H1 (cell line): ENCODE data around the gene YIF1B. TPM values are rescaled to one million over a fixed set of nuclear protein-coding genes. Genes with fewer than 3 reads are reported as not detected.

ENCODE experiments used
- CTCF ChIA-PET: fragments of 300-600 bp; sonication (Branson Sonifier 250); formaldehyde crosslinking; loops from one replicate; lab custom pipeline; 2021; ENCODE audit not compliant: partially characterized antibody; lab: Charles Lee
- POLR2A ChIA-PET: fragments of 300-600 bp; sonication (Branson Sonifier 250); formaldehyde crosslinking; loops from one replicate; lab custom pipeline; 2021; ENCODE audit warnings: inconsistent platforms; ENCODE audit not compliant: partially characterized antibody; lab: Charles Lee
- DNase-seq, 2 experiments: peaks; one replicate each; pipeline versions ENCODE4 v3.0.0 to v3.0.0-alpha.2; 2010 to 2022; ENCODE audit warnings: low spot score in 2 of 2, low read depth in 1 of 2, mixed read lengths in 1 of 2
- FAIRE-seq: peaks from 2 replicates; lab custom pipeline; 2011; peaks lifted over from hg19 to GRCh38; lab: Jason Lieb, UNC
- H2AFZ ChIP-seq: 2 replicates; pipeline ENCODE4 v1.8.1; 2012; ENCODE audit warnings: low read length, inconsistent platforms
- H2AK5ac ChIP-seq: 2 replicates; pipeline ENCODE4 v1.6.1; 2013; ENCODE audit warnings: low read depth, low read length
- H2BK120ac ChIP-seq: replicated peaks from 2 replicates; pipeline ENCODE3; 2013; ENCODE audit warnings: low read depth, low read length, inconsistent platforms
- H2BK12ac ChIP-seq: 2 replicates; pipeline ENCODE4 v1.6.1; 2013; ENCODE audit warnings: low read depth, low read length
- H2BK15ac ChIP-seq: 2 replicates; pipeline ENCODE4 v1.6.1; 2013; ENCODE audit warnings: low read length
- H2BK20ac ChIP-seq: 2 replicates; pipeline ENCODE4 v1.6.1; 2013; ENCODE audit warnings: low read length
- H2BK5ac ChIP-seq: 2 replicates; pipeline ENCODE4 v1.6.1; 2013; ENCODE audit warnings: low read depth, low read length
- H3K14ac ChIP-seq: 2 replicates; pipeline ENCODE4 v1.6.1; 2013; ENCODE audit warnings: inconsistent platforms; ENCODE audit not compliant: insufficient read length
- H3K18ac ChIP-seq: 2 replicates; pipeline ENCODE4 v1.6.1; 2013; ENCODE audit warnings: low read length; ENCODE audit errors: extremely low read depth
- H3K23ac ChIP-seq: 2 replicates; pipeline ENCODE4 v1.6.1; 2013; ENCODE audit warnings: inconsistent platforms; ENCODE audit not compliant: insufficient read length
- H3K23me2 ChIP-seq: 2 replicates; pipeline ENCODE4 v1.6.1; 2013; ENCODE audit warnings: low read depth, low read length
- H3K27ac ChIP-seq: 2 replicates; pipeline ENCODE4 v1.6.1; 2011; ENCODE audit warnings: low read depth, low read length, inconsistent platforms
- H3K27me3 ChIP-seq, 4 experiments: replicated peaks in 1 of 4; 1 replicate in 1 of 4; 2 replicates in 3 of 4; pipeline versions ENCODE4 v1.6.1 to v1.8.1; 2011 to 2013; ENCODE audit warnings: low read length in 3 of 4, mild to moderate bottlenecking in 3 of 4, inconsistent platforms in 2 of 4, mixed read lengths in 2 of 4, moderate library complexity in 1 of 4; ENCODE audit not compliant: control insufficient read depth in 3 of 4, insufficient read depth in 3 of 4; ENCODE audit errors: extremely low read depth in 1 of 4
- H3K36me3 ChIP-seq, 4 experiments: 2 replicates each; pipeline versions ENCODE4 v1.6.1 to v1.8.1; 2011 to 2013; ENCODE audit warnings: mild to moderate bottlenecking in 4 of 4, low read length in 3 of 4, moderate library complexity in 2 of 4, control low read depth in 1 of 4, inconsistent platforms in 1 of 4; ENCODE audit not compliant: insufficient read depth in 4 of 4, control insufficient read depth in 2 of 4
- H3K4ac ChIP-seq: replicated peaks from 2 replicates; pipeline ENCODE3; 2013; ENCODE audit warnings: low read length, low read depth, mixed read lengths, inconsistent platforms; ENCODE audit not compliant: insufficient read length
- H3K4me1 ChIP-seq, 4 experiments: replicated peaks in 1 of 4; 1 replicate in 1 of 4; 2 replicates in 3 of 4; pipeline versions ENCODE4 v1.6.1 to v1.8.1; 2011 to 2013; ENCODE audit warnings: low read length in 3 of 4, inconsistent platforms in 2 of 4, mixed read lengths in 1 of 4; ENCODE audit not compliant: insufficient read depth in 4 of 4, control insufficient read depth in 3 of 4
- H3K4me2 ChIP-seq, 2 experiments: 2 replicates each; pipeline versions ENCODE4 v1.6.1 to v1.8.1; 2011 to 2013; ENCODE audit warnings: low read depth in 2 of 2, low read length in 2 of 2, control low read depth in 1 of 2, inconsistent platforms in 1 of 2, mild to moderate bottlenecking in 1 of 2; ENCODE audit not compliant: insufficient read depth in 1 of 2
- H3K4me3 ChIP-seq, 4 experiments: fragments of 200-600, 300-600 bp in 1 of 4; sonication (generic), shearing (Covaris generic), sonication (Bioruptor Twin) in 1 of 4; 2 replicates each; pipeline versions ENCODE4 v1.5.1 to v1.8.1; 2011 to 2016; ENCODE audit warnings: low read length in 4 of 4, low read depth in 3 of 4, control low read depth in 2 of 4, inconsistent platforms in 2 of 4, mild to moderate bottlenecking in 2 of 4, mixed read lengths in 1 of 4, moderate library complexity in 1 of 4; ENCODE audit not compliant: insufficient read depth in 2 of 4; ENCODE audit errors: extremely low read depth in 1 of 4
- H3K56ac ChIP-seq: replicated peaks from 2 replicates; pipeline ENCODE3; 2013; ENCODE audit warnings: low read depth, mild to moderate bottlenecking, mixed read lengths, low read length, inconsistent platforms; ENCODE audit not compliant: insufficient read length
- H3K79me1 ChIP-seq: 2 replicates; pipeline ENCODE4 v1.6.1; 2013; ENCODE audit warnings: low read depth, low read length, control low read depth
- H3K79me2 ChIP-seq, 2 experiments: 2 replicates each; pipeline versions ENCODE4 v1.6.1 to v1.8.1; 2012 to 2013; ENCODE audit warnings: low read length in 2 of 2, mild to moderate bottlenecking in 2 of 2, inconsistent platforms in 1 of 2; ENCODE audit not compliant: insufficient read depth in 2 of 2, control insufficient read depth in 1 of 2
- H3K9ac ChIP-seq, 4 experiments: replicated peaks in 1 of 4; 1 replicate in 1 of 4; 2 replicates in 3 of 4; pipeline versions ENCODE4 v1.6.1 to v1.8.1; 2011 to 2013; ENCODE audit warnings: low read depth in 3 of 4, low read length in 3 of 4, control low read depth in 2 of 4, mild to moderate bottlenecking in 2 of 4, moderate library complexity in 2 of 4, inconsistent platforms in 1 of 4; ENCODE audit errors: extremely low read depth in 1 of 4
- H3K9me3 ChIP-seq, 2 experiments: 2 replicates each; pipeline versions ENCODE4 v1.6.1 to v1.8.1; 2012 to 2013; ENCODE audit warnings: mild to moderate bottlenecking in 2 of 2, moderate library complexity in 2 of 2, control low read depth in 1 of 2, inconsistent platforms in 1 of 2, low read depth in 1 of 2, low read length in 1 of 2, mixed read lengths in 1 of 2; ENCODE audit not compliant: insufficient read depth in 2 of 2
- H4K20me1 ChIP-seq, 2 experiments: replicated peaks in 1 of 2; 2 replicates each; pipeline versions ENCODE3 to v1.8.1; 2011 to 2013; ENCODE audit warnings: inconsistent platforms in 2 of 2, low read length in 2 of 2, mild to moderate bottlenecking in 1 of 2; ENCODE audit not compliant: insufficient read depth in 2 of 2, control insufficient read depth in 1 of 2
- H4K5ac ChIP-seq: 2 replicates; pipeline ENCODE4 v1.6.1; 2013; ENCODE audit warnings: low read length, low read depth, mixed read lengths, inconsistent platforms; ENCODE audit not compliant: insufficient read length
- H4K8ac ChIP-seq: 2 replicates; pipeline ENCODE4 v1.8.0; 2013; ENCODE audit warnings: mild to moderate bottlenecking, moderate library complexity, low read length, inconsistent platforms; ENCODE audit not compliant: insufficient read depth; ENCODE audit errors: extremely low read depth
- H4K91ac ChIP-seq: replicated peaks from 2 replicates; pipeline ENCODE3; 2013; ENCODE audit warnings: low read length, mixed read lengths, inconsistent platforms; ENCODE audit not compliant: insufficient read length
- BCL11A ChIP-seq, 2 experiments: IDR thresholded peaks; one replicate each; pipeline ENCODE4 v1.6.1; 2011; ENCODE audit warnings: low read depth in 2 of 2, low read length in 2 of 2, mild to moderate bottlenecking in 2 of 2
- CBX8 ChIP-seq: fragments of 300-800, 300-1000 bp; sonication (generic); IDR thresholded peaks from 2 replicates; pipeline ENCODE4 v1.7.1; 2016; ENCODE audit warnings: low read depth, low read length, borderline replicate concordance
- CEBPB ChIP-seq: IDR thresholded peaks from 2 replicates; pipeline ENCODE4 v1.6.1; 2012; ENCODE audit warnings: low read depth, low read length
- EZH2 ChIP-seq: fragments of 200-600 bp; sonication (generic); IDR thresholded peaks from 2 replicates; pipeline ENCODE4 v1.7.1; 2012; ENCODE audit warnings: low read depth, mild to moderate bottlenecking, moderate library complexity, low read length, inconsistent platforms; ENCODE audit not compliant: severe bottlenecking
- HDAC6 ChIP-seq: IDR thresholded peaks from one replicate; pipeline ENCODE4 v1.7.1; 2012; ENCODE audit warnings: low read depth, mild to moderate bottlenecking, inconsistent platforms, low read length, moderate library complexity
- JUND ChIP-seq: IDR thresholded peaks from 2 replicates; pipeline ENCODE4 v1.6.1; 2011; ENCODE audit warnings: mild to moderate bottlenecking, improper control_type of control experiment, low read length
- KDM4A ChIP-seq: IDR thresholded peaks from one replicate; pipeline ENCODE4 v1.7.1; 2012; ENCODE audit warnings: low read depth, mild to moderate bottlenecking, moderate library complexity, low read length, inconsistent platforms; ENCODE audit not compliant: severe bottlenecking
- KDM5A ChIP-seq: fragments of 200-600 bp; IDR thresholded peaks from 2 replicates; pipeline ENCODE4 v1.7.1; 2012; ENCODE audit warnings: mild to moderate bottlenecking, low read length, inconsistent platforms, mixed read lengths
- PHF8 ChIP-seq: fragments of 200-600 bp; sonication (generic); conservative IDR thresholded peaks from 2 replicates; pipeline ENCODE4 v1.7.1; 2012; ENCODE audit warnings: low read depth, mild to moderate bottlenecking, inconsistent platforms, low read length, moderate library complexity
- SRF ChIP-seq: IDR thresholded peaks from 2 replicates; pipeline ENCODE4 v1.6.1; 2011; ENCODE audit warnings: mild to moderate bottlenecking, low read depth, low read length, moderate library complexity
- TEAD4 ChIP-seq: IDR thresholded peaks from 2 replicates; pipeline ENCODE4 v1.6.1; 2012; ENCODE audit warnings: low read depth, low read length, inconsistent platforms, mixed read lengths
- ZNF274 ChIP-seq: IDR thresholded peaks from 2 replicates; pipeline ENCODE4 v1.7.0; 2012; ENCODE audit warnings: low read length, borderline replicate concordance; ENCODE audit errors: extremely low read depth
- WGBS, 2 experiments: shearing (Covaris generic) in 1 of 2; methylation state at CpG; one replicate each; pipeline versions ENCODE4 v1.1.6 to v1.1.7; 2013 to 2015; ENCODE audit warnings: low lambda C conversion rate in 2 of 2, mixed read lengths in 2 of 2, inconsistent platforms in 1 of 2, low coverage in 1 of 2, missing lambda C conversion rate in 1 of 2; ENCODE audit not compliant: insufficient replicate concordance in 2 of 2, insufficient coverage in 1 of 2, insufficient read length in 1 of 2; ENCODE audit errors: extremely low coverage in 1 of 2, missing lambda C conversion rate in 1 of 2; 5-methylcytosine and 5-hydroxymethylcytosine counted together
- polyA plus RNA-seq, 7 experiments: library from polyadenylated mRNA; depleted of rRNA in 3 of 7; stranded (reverse) in 5 of 7; unstranded in 2 of 7; fragments of >200 nt in 5 of 7; fragments of 200-250 nt in 2 of 7; gene quantifications; 1 replicate in 5 of 7; 2 replicates in 1 of 7; 4 replicates in 1 of 7; pipeline versions ENCODE4 v1.2.1 to v1.2.3, GENCODE V29; 2011 to 2013; ENCODE audit warnings: missing spikeins in 2 of 7, mixed read lengths in 2 of 7
- total RNA-seq: library from RNA; stranded (reverse); fragmentation: NEBNext Ultra II Directional; extraction: Animal tissue kit (Norgen Biotek cat#: 25700); gene quantifications from 2 replicates; pipeline ENCODE4 v1.2.1, GENCODE V29; 2021
- TF ChIP-seq, protein P1 (sequence below): IDR thresholded peaks from 2 replicates; pipeline ENCODE4 v1.6.1; 2012; ENCODE audit warnings: inconsistent platforms
- TF ChIP-seq, protein P2 (sequence below): IDR thresholded peaks from 2 replicates; pipeline ENCODE4 v1.6.1; 2011; ENCODE audit warnings: low read depth, mild to moderate bottlenecking, low read length; ENCODE audit not compliant: insufficient read depth

YIF1B gene
- total and polyA plus RNA-seq, 2 of the 8 experiments (the other 6 are each of a cell fraction or from before 2014, with no cell fraction given) = 89.6 to 305 TPM

DNA sequence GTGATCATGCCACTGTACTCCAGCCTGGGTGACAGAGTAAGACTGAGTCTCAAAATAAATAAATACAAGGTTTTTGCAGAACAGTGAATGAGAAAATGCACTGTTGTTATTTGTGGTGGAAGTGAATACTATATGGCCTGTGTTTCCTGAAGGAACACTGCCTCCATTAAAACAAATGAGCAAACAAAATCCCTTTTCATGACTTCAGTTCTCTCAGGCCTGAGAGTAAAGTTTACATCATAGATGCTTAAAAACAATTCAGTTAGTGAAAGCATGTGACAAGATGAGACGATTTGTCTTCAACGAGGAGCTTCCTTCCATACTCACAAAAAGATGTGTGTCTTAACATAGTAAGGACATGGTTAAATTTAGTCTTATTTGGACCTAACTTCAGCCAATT lies 37.0 kb downstream of the YIF1B start:
- ChIA-PET CTCF (interaction anchor here (1.2 to 1.5 kb wide), 2 partner anchors 10 to 12 kb away, joined by 4 read pairs; no protein-coding TSS in a partner anchor), POLR2A (interaction anchor here (1.5 to 3.3 kb wide), 3 partner anchors 14 to 109 kb away, joined by 3 to 12 read pairs (median 6); partner anchors contain the start of genes GGN and SPINT2)
- peaks cover 22 to 33% of the 10 kb centered on the region in 2 experiments for H4K20me1 ChIP-seq
- no peak overlapping the region for H3K56ac ChIP-seq
- no peak overlapping the region for H2BK5ac ChIP-seq
- no peak overlapping the region for H4K5ac ChIP-seq
- no peak overlapping the region for H3K23ac ChIP-seq
- no peak overlapping the region for H2AK5ac ChIP-seq
- H3K27me3 ChIP-seq = no peaks in the 10 kb centered on the region
- FAIRE-seq (no peak), DNase-seq (no peak)
- no peak overlapping the region for H3K4ac ChIP-seq
- peaks cover 8 to 89% of the 10 kb centered on the region in 2 experiments for H3K79me2 ChIP-seq
- no peak overlapping the region for H2AFZ ChIP-seq
- peaks cover 24% of the 10 kb centered on the region for H3K79me1 ChIP-seq
- WGBS, 2 experiments = 83% methylated on average over 2 of the region's 2 CpGs; no CpG with 5 or more reads in 1 of the 2 experiments
- H4K8ac ChIP-seq = no peak overlapping the region; the same call in 1 of the 2 replicates
- no peak overlapping the region for H3K4me3 ChIP-seq
- no peaks in the 10 kb centered on the region for H3K23me2 ChIP-seq
- H2BK15ac ChIP-seq = no peak overlapping the region
- H2BK12ac ChIP-seq = no peak overlapping the region
- H2BK120ac ChIP-seq = no peak overlapping the region
- H3K4me1 ChIP-seq = no peaks in the 10 kb centered on the region; a peak in 1 of 7 replicates
- H3K18ac ChIP-seq = no peak overlapping the region
- no peaks in the 10 kb centered on the region for H3K9me3 ChIP-seq
- no peak overlapping the region for H3K27ac ChIP-seq
- H4K91ac ChIP-seq = no peak overlapping the region
- H3K9ac ChIP-seq = no peak overlapping the region
- H3K36me3 ChIP-seq = peaks cover 0 to 5% (median 3%) of the 10 kb centered on the region in 4 experiments; a peak in 4 of 8 replicates
- no peak overlapping the region for H2BK20ac ChIP-seq
- no peak overlapping the region for H3K14ac ChIP-seq
- no peak overlapping the region for H3K4me2 ChIP-seq
- TF ChIP-seq, protein P1, sequence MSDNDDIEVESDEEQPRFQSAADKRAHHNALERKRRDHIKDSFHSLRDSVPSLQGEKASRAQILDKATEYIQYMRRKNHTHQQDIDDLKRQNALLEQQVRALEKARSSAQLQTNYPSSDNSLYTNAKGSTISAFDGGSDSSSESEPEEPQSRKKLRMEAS = no peak
- TF ChIP-seq KDM4A (no peak), TEAD4 (no peak), SRF (no peak), KDM5A (no peak), JUND (no peak), ZNF274 (no peak), HDAC6 (no peak), EZH2 (no peak), BCL11A (IDR thresholded peaks at IDR 0.05; ENCODE audit: low read depth in 2 of 2, low read length in 2 of 2) (no peak), PHF8 (no peak), CEBPB (no peak), CBX8 (no peak)
- TF ChIP-seq, protein P2, sequence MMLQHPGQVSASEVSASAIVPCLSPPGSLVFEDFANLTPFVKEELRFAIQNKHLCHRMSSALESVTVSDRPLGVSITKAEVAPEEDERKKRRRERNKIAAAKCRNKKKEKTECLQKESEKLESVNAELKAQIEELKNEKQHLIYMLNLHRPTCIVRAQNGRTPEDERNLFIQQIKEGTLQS = no peak
